GM21390 (cell line): Measurements from ENCODE around the gene FAM47A.

Experiments
- ATAC-seq: cut with Tn5 transposase; IDR thresholded peaks from one replicate; pipeline ENCODE4 v1.9.1; 2021; ENCODE audit not compliant: unreplicated experiment

Gene FAM47A

GRCh38 chrX:34132028-34132427 lies at the start of gene FAM47A:
FAM47A (minus strand) TSS chrX:34132314; CDS start chrX:34132278, 36 bp downstream.
- ATAC-seq, result no peak

DNA sequence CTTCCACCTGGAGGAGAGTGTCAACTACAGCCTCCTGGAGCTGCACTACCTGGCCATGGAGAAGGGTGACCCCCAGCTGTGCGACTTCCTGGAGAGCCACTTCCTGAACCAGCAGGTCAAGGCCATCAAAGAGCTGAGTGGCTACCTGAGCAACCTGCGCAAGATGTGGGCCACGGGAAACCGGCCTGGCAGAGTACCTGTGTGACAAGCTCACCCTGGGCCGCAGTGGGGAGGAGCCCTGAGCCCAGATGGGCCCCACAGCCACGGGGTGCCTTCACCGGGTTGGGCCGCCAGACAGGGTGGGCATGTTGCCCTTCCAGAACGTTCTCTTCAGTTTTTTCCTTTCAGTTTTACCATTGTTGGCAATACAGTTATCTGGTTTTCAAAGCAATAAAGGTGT lies 15.2 kb upstream of the FAM47A start:
- ATAC-seq, result no peak

DNA sequence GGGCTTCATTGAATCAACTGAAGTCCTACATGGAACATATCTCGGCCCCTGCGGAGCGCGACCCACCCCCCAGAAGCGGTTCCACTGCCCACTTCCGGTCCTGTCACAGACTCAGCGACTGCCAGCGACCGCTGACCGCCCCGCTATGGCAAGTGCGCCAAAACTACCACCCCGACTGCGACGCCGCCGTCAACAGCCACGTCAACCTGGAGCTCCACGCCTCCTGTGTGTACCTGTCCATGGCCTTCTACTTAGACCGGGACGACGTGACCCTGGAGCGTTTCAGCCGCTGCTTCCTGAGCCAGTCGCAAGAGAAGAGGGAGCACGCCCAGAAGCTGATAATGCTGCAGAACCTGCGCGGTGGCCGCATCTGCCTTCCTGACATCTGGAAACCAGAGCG lies 14.8 kb upstream of the FAM47A start:
- no peak for ATAC-seq

DNA sequence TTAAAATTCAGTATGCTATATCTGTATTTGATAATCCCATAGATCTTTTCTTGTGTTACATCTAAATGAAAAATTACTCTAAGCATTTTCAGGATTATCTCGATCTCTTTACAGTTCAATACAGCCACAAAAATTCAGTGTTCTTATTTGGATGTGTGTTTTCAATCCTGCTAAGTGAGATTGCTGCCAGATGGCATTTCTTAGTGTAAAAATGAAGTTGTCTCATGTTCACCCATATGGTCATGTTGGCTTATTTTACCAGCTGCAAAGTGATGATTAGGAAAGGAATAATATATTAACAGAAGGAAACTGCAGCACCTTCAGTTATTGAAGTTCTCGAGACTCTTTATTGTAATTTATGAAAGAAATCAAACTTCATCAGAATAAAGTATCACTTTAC lies 12.1 kb upstream of the FAM47A start:
- ATAC-seq, result no peak

GRCh38 chrX:34140816-34141215 lies 8.7 kb upstream of the FAM47A start:
- ATAC-seq, result no peak

- ATAC-seq, result no peak
Observed at GRCh38 chrX:34130980-34131744, 952 bp downstream of the FAM47A start.

DNA sequence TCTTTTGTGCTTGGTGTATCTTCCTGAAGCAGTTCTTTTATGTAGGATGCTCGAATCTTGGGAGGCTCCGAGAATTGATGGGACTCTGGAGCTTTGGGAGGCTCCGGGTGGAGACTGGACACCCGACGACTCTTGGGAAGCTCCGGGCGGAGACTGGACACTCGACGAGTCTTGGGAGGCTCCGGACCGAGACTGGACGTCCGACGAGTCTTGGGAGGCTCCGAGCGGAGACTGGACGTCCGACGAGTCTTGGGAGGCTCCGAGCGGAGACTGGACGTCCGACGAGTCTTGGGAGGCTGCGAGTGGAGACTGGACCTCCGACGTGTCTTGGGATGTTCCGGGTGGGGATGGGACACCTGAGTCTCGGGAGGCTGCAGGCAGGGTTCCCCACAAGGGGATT lies 1.6 kb downstream of the FAM47A start:
- ATAC-seq, result no peak

GRCh38 chrX:34126011-34126410 lies 6.1 kb downstream of the FAM47A start:
- no peak for ATAC-seq

GRCh38 chrX:34119122-34119521 lies 13.0 kb downstream of the FAM47A start:
- ATAC-seq, result no peak

DNA sequence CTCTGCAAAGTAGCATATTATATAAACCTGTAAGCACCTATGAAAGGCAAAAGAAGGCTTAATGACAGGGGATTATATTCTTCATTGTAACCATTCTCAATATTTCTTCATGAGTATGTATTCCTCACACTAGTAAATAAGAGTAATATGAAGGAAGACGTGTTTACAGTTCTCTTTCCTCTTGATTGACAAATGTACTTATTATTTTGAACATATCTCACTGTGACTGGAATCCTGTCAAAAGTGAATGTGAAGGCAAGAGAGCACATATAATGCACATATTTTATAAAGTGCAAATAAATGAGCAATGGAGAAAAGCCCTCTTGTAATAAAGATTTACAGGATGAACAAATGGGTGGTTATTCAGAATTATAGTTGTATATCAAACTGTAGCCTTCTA lies 19.7 kb downstream of the FAM47A start:
- ATAC-seq, result no peak
